Adipose tissue (tissue), 3 donors: ENCODE data around the gene PTPRN2. TPM values are rescaled to one million over a fixed set of nuclear protein-coding genes. Genes with fewer than 3 reads are reported as not detected.

Experiments used
- H3K27ac ChIP-seq: one replicate; pipeline ENCODE4 v1.5.1; 2013; ENCODE audit warnings: low read depth, low read length
- WGBS, 3 donors: extraction: QIAGEN DNeasy Blood & Tissue Kit; methylation state at CpG; one replicate each; pipeline ENCODE4 v1.1.7; 2013; 5-methylcytosine and 5-hydroxymethylcytosine counted together
- polyA plus RNA-seq, 3 donors: library from polyadenylated mRNA; stranded (reverse); fragments of 200-250 nt; gene quantifications; one replicate each; pipeline ENCODE4 v1.2.3, GENCODE V29; 2013
- donor health status: healthy with polysubstance abuse.
- donor health status: Bipolar disorder and iron deficiency.
- donor health status: healthy.

The PTPRN2 gene
- polyA plus RNA-seq, 3 donors = 3.7 to 8.0 (median 7.3) TPM

DNA sequence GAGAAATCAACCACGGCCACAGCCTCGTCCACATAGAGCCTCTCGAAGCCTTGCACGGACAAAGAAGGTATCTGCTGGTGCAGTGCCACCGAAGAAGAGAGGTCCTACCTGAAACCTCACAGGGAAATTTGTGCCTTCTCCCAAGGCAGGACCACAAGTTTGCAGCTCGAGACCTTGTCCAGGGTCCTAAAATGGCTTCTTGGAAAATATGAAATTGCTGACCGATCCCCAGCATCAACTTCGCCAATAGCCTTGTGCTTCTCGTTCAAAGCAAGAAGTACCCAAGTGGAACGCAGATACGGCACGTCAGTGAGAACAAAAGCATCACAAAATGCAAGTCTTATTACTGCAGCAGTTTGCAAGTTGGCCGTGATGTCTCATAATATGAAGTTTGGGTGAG lies 24.6 kb downstream of the PTPRN2 start:
- H3K27ac ChIP-seq = no peak overlapping the region
- WGBS, 3 donors = 84 to 94% (median 86%) methylated on average over 13 of the region's 13 CpGs

DNA sequence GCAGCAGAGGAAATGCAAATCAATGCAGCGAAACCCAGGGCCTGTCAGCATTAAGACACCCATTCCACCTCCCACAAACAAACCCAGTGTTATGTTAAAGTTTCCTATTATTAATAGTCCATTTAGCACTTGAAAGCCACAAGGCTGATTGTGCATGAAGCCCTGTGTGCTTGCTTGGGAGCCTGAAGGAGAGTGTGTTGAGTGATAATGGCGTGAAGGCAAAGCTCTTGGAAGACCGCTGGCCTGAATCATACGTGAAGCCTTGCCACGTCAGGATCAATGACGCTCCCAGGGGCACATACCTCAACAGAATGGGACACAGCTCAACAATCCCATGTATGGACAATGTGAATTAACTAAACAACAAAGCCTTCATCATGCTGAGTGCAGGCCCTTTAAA lies 25.1 kb downstream of the PTPRN2 start:
- 84 to 88% (median 85%) methylated on average over 6 of the region's 6 CpGs for WGBS, 3 donors
- no peak overlapping the region for H3K27ac ChIP-seq

DNA sequence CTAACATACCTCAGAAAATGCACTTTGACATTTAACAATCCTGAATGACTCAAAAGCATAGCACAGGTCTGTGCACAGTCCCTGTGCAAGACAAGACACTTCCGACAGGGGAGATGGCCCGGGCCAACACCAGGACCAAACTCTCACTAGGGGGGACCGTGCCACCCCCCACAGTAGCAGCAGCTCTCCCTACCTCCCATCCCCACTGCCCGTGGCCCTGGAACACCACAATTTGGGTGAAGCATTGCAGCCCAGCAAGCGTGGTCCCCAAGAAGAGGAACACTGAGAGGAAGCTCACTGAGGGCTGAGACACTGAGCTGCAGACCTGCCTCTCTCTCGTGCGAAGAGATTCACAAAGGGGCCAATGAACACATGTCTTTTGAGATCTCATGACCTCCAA lies 26.0 kb downstream of the PTPRN2 start:
- no peak overlapping the region for H3K27ac ChIP-seq
- WGBS, 3 donors = 83 to 90% (median 88%) methylated on average over 7 of the region's 7 CpGs

DNA sequence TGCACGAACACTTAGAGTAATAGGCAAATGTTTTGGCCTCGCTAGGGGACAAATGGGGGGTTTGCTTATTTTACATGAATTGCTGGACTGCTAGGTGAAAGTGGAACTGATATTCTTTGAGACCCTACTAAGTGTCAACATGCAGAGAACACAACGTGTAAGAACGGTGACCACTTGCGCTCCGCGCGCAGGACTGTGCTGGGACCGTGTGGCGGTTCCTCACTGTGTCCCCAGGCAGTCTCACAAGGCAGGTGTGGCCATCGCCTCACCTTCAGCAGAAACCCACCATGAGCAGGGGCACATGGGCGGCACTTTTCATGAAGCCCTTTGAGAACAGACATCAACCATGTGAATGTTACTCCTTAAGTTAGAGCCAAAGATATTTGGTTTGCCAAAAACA lies 27.2 kb downstream of the PTPRN2 start:
- WGBS, 3 donors = 94 to 95% (median 95%) methylated on average over 12 of the region's 12 CpGs
- H3K27ac ChIP-seq = no peak overlapping the region

DNA sequence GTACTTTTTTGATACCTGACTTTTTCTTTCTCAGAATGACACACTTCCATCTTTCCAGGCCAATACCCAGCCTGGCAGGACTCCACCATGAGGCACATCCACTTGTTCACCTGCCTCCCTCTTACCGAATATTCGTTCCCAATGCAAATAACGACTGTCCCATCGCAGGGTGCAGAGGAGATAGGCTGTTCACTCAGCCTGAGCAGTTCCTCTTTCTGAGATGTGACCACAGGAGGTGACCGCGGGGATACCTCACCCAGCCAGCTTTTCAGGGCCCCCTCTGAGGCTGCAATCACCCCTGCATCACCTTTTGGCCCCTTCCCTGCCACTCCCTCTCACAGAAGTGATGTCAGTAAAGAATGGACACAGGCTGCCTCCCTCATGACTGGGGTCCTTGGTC lies 28.3 kb downstream of the PTPRN2 start:
- H3K27ac ChIP-seq = no peak overlapping the region
- 54 to 76% (median 67%) methylated on average over 6 of the region's 6 CpGs for WGBS, 3 donors

DNA sequence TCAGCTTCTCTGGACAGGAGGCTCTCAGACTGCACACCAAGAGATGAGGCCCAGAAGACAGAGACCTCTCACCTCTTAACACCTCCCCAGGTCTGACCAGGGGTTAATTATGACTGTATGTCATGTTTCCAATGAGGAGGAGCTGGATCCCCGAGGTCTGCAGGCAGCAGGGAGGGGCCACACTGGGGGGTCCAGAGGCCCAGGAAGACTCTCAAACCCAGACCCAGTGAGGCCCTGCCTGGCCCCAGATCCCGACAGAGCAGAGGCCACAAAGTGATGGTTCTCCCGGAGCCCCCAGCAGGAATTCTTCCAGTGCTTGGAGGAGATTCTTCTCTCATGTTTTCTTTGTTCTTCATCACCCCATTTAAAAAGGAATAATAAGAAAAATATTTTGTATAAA lies 28.8 kb downstream of the PTPRN2 start:
- no peak overlapping the region for H3K27ac ChIP-seq
- 55 to 67% (median 56%) methylated on average over 3 of the region's 3 CpGs for WGBS, 3 donors

DNA sequence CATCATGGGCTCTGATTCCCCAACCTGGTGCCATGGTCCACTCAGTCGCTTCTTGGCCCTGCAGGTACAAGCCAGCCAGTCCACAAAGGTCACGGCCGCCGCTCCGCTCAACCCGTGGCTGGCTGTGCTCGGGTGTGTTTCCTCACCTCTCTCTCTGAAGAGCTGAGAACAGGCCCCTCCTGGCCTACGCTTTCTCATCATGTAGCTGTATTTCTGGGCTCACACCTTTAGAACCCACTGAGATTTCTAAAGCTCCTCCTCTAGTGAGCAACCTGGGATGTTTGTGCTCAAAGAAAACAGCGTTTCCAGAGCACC lies 30.2 kb downstream of the PTPRN2 start:
- WGBS, 3 donors = 93 to 94% (median 93%) methylated on average over 9 of the region's 9 CpGs
- no peak overlapping the region for H3K27ac ChIP-seq

DNA sequence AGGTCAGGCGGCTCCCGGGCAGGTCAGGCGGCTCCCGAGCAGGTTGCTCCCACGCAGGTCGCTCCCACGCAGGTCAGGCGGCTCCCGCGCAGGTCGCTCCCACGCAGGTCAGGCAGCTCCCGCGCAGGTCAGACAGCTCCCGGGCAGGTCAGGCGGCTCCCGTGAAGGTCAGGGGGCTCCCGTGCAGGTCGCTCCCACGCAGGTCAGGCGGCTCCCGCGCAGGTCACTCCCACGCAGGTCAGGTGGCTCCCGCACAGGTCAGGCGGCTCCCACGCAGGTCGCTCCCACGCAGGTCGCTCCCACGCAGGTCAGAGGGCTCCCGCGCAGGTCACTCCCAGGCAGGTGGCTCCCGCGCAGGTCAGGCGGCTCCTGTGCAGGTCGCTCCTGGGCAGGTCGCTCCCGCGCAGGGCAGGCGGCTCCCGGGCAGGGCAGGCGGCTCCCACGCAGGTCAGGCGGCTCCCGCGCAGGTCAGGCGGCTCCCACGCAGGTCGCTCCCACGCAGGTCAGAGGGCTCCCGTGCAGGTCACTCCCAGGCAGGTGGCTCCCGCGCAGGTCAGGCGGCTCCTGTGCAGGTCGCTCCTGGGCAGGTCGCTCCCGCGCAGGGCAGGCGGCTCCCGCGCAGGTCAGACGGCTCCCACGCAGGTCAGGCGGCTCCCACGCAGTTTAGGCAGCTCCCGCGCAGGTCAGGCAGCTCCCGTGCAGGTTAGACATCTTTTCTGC lies 30.7 kb downstream of the PTPRN2 start:
- H3K27ac ChIP-seq = no peak overlapping the region
- WGBS, 3 donors = 95 to 97% (median 97%) methylated on average over 66 to 69 of the region's 69 CpGs

DNA sequence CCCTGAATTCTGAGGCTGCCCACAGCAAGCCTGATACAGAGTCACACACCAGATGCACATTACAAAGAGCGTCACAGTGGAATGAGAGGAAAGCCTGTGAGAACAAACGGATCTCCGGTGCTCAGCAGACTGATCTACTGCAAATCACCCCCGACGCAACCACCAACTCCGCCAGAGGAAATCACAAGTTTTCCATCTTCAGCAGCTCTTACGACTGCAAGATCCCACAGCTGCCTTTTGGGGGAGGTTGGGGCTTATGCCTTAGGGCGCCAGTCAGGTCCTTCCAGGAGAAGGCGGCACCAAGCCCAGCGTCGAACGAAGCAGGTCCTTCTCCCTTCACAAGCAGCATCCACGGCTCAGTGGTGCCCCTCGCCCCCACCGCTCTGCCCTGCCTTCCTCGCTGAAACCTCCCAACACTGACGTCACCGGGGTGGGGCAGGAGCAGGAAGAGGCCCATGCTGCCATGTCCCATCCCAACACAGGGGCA lies 32.5 kb downstream of the PTPRN2 start:
- WGBS, 3 donors = 86 to 93% (median 88%) methylated on average over 18 of the region's 18 CpGs

DNA sequence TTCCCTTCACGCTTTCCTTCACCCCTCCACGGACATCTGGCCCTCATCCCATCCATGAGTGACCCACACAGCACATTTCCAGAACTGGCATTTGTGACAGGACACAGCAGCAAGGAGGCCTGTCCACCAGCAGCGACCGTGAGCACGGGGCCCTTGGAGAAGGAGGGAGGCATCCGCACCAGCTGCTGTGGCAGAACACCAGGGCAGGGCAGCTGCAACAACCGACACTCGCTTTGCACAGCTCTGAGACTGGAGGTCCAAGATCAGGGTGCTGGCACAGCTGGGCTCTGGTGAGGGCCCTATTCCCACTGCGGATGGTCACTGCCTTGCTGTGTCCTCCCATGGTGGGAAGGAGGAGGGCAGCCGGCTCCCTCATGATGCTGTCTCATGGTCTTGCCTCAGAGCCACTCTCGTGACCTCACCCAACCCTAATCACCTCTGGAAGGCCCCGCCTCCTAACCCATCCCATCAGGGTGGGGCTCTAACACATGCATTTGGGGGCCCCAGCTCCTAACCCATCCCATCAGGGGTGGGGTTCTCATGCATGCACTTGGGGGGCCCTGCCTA lies 36.7 kb downstream of the PTPRN2 start:
- no peak overlapping the region for H3K27ac ChIP-seq
- WGBS, 3 donors = 83 to 90% (median 83%) methylated on average over 12 of the region's 12 CpGs

More for the DNA sequence above, 32.5 kb downstream of the PTPRN2 start:
- no peak overlapping the region for H3K27ac ChIP-seq

DNA sequence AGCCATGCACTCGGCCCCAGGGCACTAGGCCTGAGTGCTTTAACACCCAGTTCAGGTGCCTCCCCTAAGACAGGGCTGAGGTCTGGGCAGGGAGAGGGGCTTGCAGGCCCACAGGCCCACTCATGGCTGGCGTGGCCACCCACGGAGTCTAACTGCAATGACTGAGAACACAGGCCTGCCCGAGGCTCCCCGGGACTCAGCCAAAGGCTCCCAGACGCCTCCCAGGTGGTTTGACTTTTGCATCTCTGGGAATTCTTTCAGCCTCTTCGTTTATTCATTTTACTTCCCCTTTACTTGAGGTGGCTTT lies 37.3 kb downstream of the PTPRN2 start:
- WGBS, 3 donors = 67 to 73% (median 73%) methylated on average over 7 of the region's 7 CpGs
- no peak overlapping the region for H3K27ac ChIP-seq

DNA sequence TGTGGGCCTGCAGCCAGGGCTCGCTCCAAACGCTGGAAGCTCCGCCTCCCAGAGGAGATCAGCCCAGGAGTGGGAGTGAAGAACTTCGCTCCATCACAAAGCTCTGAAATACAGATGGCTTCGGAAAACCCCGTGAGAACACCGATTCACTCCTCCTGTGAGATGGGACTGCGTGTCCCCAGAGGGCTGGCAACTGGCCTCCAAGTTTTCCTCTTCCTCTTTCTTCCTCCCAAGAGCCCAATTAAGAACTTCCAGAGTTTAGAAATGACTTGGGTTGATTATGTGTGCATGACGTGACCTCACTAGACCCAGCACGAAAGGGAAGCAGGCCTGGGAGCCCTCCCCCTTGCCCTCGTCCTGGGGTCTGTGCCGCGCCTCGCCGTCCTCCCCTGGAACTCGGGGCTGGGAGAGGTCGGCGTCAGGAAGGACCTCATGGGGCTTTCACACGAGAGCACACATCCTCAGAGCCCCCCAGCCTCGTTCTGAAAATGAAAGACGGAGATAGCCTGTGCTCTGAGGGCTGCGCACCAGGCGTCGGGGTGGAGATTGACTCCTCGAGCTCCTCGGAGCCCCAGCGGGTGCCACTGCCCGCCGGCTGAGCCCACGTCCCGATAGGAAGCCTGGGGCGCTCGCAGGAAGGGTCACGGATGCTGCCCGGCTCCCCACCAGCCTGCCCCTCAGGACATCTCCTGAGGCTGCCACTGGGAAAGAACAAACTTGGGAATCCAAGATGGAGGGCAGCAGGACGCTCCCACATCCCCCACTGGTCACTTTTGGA lies 37.8 kb downstream of the PTPRN2 start:
- no peak overlapping the region for H3K27ac ChIP-seq
- WGBS, 3 donors = 58 to 79% (median 61%) methylated on average over 35 to 36 of the region's 36 CpGs

DNA sequence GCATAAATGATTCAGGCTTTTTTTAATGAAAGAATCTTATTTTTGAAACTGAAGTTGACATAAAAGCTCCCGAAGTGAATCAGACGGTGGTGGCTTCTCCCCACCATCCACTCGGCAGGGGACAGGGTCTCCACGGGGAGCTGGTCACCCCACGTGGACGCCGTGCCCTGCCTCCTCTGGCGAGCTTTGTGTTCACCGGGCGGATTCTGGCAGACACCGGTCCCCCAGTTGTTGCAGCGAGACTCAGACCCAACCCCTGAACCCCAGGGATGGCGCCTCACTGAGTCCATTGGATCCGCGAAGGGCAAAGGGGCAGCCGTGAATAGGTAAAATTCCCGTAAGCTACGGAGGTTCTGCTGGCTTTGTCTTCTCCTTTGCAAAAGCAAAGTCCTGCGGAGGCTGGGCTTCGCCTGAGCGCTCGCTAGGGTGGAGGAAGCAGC lies 38.4 kb downstream of the PTPRN2 start:
- 34 to 76% (median 46%) methylated on average over 22 of the region's 22 CpGs for WGBS, 3 donors
- H3K27ac ChIP-seq = no peak overlapping the region

DNA sequence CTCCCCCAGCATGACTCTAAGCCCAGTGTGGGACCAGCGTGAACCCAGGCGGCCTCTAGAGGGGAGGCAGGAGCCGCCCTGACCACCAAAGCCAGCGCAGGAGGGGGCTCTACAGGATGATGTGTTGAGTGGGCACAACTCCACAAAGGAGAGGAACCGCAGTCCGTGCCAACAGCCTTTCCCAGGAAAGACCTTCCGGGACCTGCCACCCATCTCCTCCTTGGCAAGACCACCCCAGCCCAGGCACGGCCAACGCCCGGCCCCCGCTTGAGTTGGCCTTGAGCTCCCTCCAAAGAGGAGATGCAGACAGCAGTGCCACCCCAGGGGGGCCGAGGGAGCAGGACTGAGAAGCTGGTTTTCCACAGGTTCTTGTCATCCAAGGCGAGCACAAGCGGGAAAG lies 38.9 kb downstream of the PTPRN2 start:
- 71 to 84% (median 80%) methylated on average over 14 of the region's 14 CpGs for WGBS, 3 donors
- no peak overlapping the region for H3K27ac ChIP-seq

DNA sequence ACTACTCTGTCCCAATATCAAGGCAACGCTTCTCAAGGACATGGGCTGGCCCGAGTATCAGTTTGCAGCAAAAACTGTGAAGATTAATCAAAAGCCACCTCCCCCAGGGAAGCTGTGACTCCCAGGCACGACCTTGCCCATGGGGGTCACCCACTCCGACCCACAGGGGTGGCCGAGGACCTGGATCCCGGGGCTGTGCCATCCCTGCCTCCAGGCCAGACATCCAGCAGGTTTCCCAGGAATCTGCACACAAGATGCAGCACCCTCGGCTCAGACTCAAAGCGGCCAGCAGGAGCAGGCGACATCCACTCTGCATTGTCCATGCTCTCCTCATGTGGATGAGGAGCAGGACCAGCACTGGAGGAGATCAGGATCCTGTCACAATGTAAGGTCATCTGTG lies 39.8 kb downstream of the PTPRN2 start:
- H3K27ac ChIP-seq = no peak overlapping the region
- WGBS, 3 donors = 69 to 85% (median 84%) methylated on average over 9 of the region's 9 CpGs

DNA sequence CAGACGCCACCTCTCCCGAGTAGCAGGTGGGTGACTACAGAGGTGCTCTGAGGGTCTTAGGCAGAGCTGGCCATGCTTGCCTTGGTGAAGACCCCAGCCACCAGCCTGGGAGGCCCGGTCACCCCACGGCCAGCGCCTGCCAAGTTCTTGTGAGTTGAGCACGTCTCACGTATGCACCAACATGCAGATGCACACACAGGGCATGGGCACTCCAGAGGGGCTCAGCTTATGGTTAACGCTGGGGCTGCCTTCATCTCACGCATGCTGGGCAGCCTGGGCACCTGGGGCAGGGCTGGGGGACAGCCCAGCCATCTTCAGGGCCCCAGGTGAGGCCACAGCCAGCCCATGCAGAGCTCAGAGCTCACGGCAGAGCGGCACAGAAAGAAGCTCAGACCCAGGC lies 41.0 kb downstream of the PTPRN2 start:
- 93 to 98% (median 94%) methylated on average over 11 of the region's 11 CpGs for WGBS, 3 donors
- no peak overlapping the region for H3K27ac ChIP-seq

DNA sequence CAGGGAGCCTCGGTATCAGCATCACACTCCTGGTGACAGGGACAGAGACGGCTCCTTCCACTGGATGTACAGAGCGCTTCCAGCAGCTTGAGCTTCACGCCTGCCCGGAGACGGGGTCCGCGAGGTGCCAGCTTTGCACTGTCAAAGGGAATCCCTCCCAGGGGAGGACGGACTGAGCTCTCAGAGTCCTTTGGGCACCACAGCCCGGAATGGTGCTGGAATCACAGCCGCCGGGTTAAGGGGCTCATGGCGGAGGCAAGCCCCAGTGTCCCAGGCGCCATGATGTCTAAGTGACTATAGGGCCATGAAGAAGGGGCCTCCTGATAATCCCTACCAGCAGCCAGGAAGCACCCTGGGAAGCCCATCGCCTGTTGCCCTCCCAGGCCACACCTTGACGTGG lies 41.4 kb downstream of the PTPRN2 start:
- WGBS, 3 donors = 91 to 94% (median 91%) methylated on average over 13 to 16 of the region's 16 CpGs
- no peak overlapping the region for H3K27ac ChIP-seq

DNA sequence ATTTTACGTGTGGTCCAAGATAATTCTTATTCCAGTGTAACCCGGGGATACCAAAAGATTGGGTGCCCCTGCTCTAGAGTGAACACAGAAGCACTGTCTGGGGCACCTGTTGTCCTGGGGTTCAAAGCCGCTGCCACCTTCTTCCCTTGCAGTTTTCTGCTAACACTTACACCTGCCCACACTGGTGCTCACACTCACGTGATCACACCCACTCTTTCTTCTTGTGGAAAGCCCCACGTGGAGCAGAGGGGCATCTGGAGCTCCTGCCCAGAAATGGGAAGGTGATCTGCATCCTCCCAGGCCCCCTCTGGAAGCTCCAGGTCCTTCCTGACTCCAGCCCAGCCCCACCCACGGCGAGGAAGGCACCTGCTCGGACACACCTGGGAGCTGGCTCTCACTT lies 42.9 kb downstream of the PTPRN2 start:
- WGBS, 3 donors = 82 to 84% (median 83%) methylated on average over 8 of the region's 8 CpGs

DNA sequence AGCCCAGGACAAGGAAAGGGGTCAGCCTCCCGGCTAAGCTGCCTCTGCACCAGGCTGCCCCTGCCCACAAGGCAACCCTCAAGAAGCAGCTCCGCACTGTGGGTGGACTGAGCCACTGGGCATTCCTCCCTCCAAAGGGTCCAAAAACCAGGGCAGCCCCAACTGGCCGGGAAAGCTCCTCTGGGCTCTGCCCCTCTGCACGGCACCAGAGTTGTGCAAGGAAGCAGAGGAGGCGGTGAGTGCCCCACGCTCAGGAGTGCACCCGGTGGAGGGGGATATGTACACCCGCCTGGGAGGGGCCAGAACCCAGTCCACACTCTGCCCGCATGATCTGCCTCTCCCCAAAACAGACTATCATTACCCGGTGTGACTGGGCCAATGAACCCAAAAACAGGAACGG lies 43.8 kb downstream of the PTPRN2 start:
- no peak overlapping the region for H3K27ac ChIP-seq
- 89 to 90% (median 90%) methylated on average over 11 of the region's 11 CpGs for WGBS, 3 donors

More for the DNA sequence above, 42.9 kb downstream of the PTPRN2 start:
- H3K27ac ChIP-seq = no peak overlapping the region
